AG09319 (cell line): ENCODE measurements around the gene TPST1.
"Not testable (repeated sequence)": the region's sequence is repeated elsewhere in the genome, so short reads cannot be mapped to it uniquely, and the experiment has no call there.

Experiments
- DNase-seq: peaks from one replicate; pipeline ENCODE4 v3.0.0-alpha.2; 2010; ENCODE audit warnings: low read depth; ENCODE audit errors: extremely low read depth
- TF ChIP-seq, protein P1 (sequence below): IDR thresholded peaks from 2 replicates; pipeline ENCODE4 v1.5.1; 2011; ENCODE audit warnings: low read depth, mild to moderate bottlenecking, inconsistent platforms, low read length, moderate library complexity

Gene TPST1

DNA sequence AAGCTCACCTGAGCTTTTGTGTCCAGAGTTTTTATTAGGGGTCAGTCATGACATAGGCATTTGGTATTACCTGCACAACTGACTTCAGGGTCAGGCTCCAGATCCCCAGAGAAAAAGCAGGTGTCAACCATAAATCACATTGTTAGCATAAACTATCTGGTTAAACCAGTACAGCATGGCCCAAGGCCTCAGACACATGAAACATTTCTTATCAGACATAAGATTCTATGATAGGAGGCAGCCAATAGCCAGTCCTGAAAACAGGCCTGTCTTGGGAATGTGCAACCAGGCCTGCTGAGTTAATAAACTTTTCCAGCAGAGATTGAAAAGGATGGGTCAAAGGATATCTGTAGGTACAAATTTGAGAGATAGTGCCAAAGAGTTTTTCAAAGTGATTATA lies 116.1 kb downstream of the TPST1 start:
- no peak for DNase-seq
- TF ChIP-seq, protein P1, sequence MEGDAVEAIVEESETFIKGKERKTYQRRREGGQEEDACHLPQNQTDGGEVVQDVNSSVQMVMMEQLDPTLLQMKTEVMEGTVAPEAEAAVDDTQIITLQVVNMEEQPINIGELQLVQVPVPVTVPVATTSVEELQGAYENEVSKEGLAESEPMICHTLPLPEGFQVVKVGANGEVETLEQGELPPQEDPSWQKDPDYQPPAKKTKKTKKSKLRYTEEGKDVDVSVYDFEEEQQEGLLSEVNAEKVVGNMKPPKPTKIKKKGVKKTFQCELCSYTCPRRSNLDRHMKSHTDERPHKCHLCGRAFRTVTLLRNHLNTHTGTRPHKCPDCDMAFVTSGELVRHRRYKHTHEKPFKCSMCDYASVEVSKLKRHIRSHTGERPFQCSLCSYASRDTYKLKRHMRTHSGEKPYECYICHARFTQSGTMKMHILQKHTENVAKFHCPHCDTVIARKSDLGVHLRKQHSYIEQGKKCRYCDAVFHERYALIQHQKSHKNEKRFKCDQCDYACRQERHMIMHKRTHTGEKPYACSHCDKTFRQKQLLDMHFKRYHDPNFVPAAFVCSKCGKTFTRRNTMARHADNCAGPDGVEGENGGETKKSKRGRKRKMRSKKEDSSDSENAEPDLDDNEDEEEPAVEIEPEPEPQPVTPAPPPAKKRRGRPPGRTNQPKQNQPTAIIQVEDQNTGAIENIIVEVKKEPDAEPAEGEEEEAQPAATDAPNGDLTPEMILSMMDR = no peak

GRCh38 chr7:66323114-66323796 lies 118.1 kb downstream of the TPST1 start:
- DNase-seq = no peak
- TF ChIP-seq, protein P1 = no peak

- DNase-seq = not testable (repeated sequence)
Measured at GRCh38 chr7:66324985-66325384, 119.9 kb downstream of the TPST1 start.

- TF ChIP-seq, protein P1 = no peak
Measured at GRCh38 chr7:66326501-66327215, 121.5 kb downstream of the TPST1 start.

GRCh38 chr7:66330961-66331360 lies 125.8 kb downstream of the TPST1 start:
- TF ChIP-seq, protein P1 = no peak
- DNase-seq = no peak

More at GRCh38 chr7:66326501-66327215, 121.5 kb downstream of the TPST1 start:
- DNase-seq = peak; percentile 91

- DNase-seq = no peak
- TF ChIP-seq, protein P1 = no peak
Measured at GRCh38 chr7:66331883-66332282, 126.7 kb downstream of the TPST1 start.

DNA sequence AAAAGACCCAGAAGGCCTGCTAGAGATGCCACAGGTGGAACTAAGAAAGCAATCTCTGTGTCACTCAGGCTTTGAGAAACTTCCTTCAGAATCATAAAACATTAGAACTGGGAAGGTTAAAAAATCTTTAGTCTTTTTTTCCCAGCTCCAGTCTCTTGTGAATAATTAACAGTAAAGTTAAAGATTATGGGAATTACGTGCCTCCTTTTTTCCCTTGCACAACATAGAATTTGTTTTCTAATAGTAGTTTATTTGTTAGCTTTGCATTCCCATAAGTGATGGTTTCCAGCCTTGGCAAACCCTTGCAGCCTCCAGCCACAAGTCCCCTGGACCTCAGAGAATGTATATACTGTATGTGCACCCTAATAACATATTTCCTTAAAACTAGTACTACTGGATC lies 128.3 kb downstream of the TPST1 start:
- no peak for DNase-seq
- TF ChIP-seq, protein P1 = no peak
